DOHH2 (cell line): ENCODE measurements around the gene COL23A1.

Source experiments
- H3F3A ChIP-seq: fragments of 200-600 bp; sonication (generic), shearing (Covaris generic); 2 replicates; pipeline ENCODE4 v1.6.0; 2016; ENCODE audit warnings: antibody characterized with exemption, mild to moderate bottlenecking; ENCODE audit not compliant: control insufficient read depth, insufficient read depth
- H3K27ac ChIP-seq: fragments of 200-600 bp; sonication (generic); 2 replicates; pipeline ENCODE4 v1.5.1; 2014; ENCODE audit warnings: low read depth, mild to moderate bottlenecking, low read length, moderate library complexity
- H3K27me3 ChIP-seq: fragments of 200-600 bp; sonication (generic); 2 replicates; pipeline ENCODE4 v1.6.1; 2014; ENCODE audit warnings: mild to moderate bottlenecking, low read length, mixed read lengths; ENCODE audit not compliant: control insufficient read depth
- H3K36me3 ChIP-seq: fragments of 200-600 bp; sonication (generic); 2 replicates; pipeline ENCODE4 v1.6.1; 2014; ENCODE audit warnings: mild to moderate bottlenecking, low read length, moderate library complexity, mixed read lengths; ENCODE audit not compliant: control insufficient read depth
- H3K4me1 ChIP-seq: fragments of 200-600 bp; sonication (generic); 2 replicates; pipeline ENCODE4 v1.6.1; 2014; ENCODE audit warnings: mild to moderate bottlenecking, low read length, mixed read lengths; ENCODE audit not compliant: control insufficient read depth
- H3K4me2 ChIP-seq: fragments of 200-600 bp; sonication (generic); 2 replicates; pipeline ENCODE4 v1.6.0; 2014; ENCODE audit warnings: mild to moderate bottlenecking, low read length, moderate library complexity
- H3K4me3 ChIP-seq: fragments of 200-600 bp; sonication (generic); 2 replicates; pipeline ENCODE4 v1.5.1; 2014; ENCODE audit warnings: mild to moderate bottlenecking, low read length, mixed read lengths
- H3K79me2 ChIP-seq: fragments of 200-600 bp; sonication (generic); 2 replicates; pipeline ENCODE4 v1.6.1; 2014; ENCODE audit warnings: mild to moderate bottlenecking, low read length, mixed read lengths; ENCODE audit not compliant: control insufficient read depth
- H3K9me2 ChIP-seq: fragments of 200-600 bp; sonication (generic); replicated peaks from 2 replicates; pipeline ENCODE4 v1.6.1; 2014; ENCODE audit warnings: mild to moderate bottlenecking, low read length, mixed read lengths; ENCODE audit not compliant: control insufficient read depth
- H3K9me3 ChIP-seq: fragments of 200-600 bp; sonication (generic); 2 replicates; pipeline ENCODE4 v1.6.1; 2014; ENCODE audit warnings: antibody characterized with exemption, low read length, mixed read lengths; ENCODE audit not compliant: control insufficient read depth, insufficient read depth
- H4K20me1 ChIP-seq: fragments of 200-600 bp; sonication (generic); 2 replicates; pipeline ENCODE4 v1.6.0; 2014; ENCODE audit warnings: low read depth, mild to moderate bottlenecking, antibody characterized with exemption, low read length, moderate library complexity; ENCODE audit not compliant: control insufficient read depth, insufficient read depth
- CTCF ChIP-seq: fragments of 200-600 bp; sonication (generic); IDR thresholded peaks from one replicate; pipeline ENCODE4 v1.5.1; 2014; ENCODE audit warnings: antibody characterized with exemption, mild to moderate bottlenecking, low read depth, low read length; ENCODE audit not compliant: poor library complexity, severe bottlenecking
- EZH2phosphoT487 ChIP-seq: fragments of 200-600 bp; sonication (generic); IDR thresholded peaks from 2 replicates; pipeline ENCODE4 v1.6.1; 2017; ENCODE audit warnings: borderline replicate concordance, mild to moderate bottlenecking, antibody characterized with exemption, low read length, moderate library complexity, mixed read lengths

COL23A1 gene

DNA sequence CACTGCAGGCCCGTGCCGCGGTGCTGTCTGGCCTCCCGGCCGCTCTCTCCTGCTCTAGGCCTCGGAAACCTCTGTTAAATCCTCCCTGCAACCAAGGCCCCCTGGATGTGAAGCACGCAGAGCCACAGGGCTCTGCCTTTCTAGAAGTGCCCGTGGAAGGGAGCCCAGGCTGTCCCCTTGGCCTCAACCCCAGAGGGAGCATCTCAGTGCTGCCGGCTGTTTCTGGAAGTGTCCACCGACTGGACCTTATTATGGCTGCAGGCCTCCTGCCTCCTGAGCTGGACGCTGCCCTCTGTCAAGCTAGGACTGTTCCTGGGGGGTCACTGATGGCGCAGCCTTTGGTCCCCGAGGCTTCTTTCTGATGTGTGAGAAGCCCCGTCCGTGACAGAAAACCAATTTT, 317.2 kb downstream of the COL23A1 start:
- no peak overlapping the region for H3K4me3 ChIP-seq
- no peaks in the 10 kb centered on the region for H4K20me1 ChIP-seq
- no peaks in the 10 kb centered on the region for H3K36me3 ChIP-seq
- no peak overlapping the region for H3K4me2 ChIP-seq
- H3K9me3 ChIP-seq: no peaks in the 10 kb centered on the region
- H3K27me3 ChIP-seq: no peaks in the 10 kb centered on the region
- no peaks in the 10 kb centered on the region for H3K79me2 ChIP-seq
- H3K27ac ChIP-seq: no peak overlapping the region
- no peaks in the 10 kb centered on the region for H3F3A ChIP-seq
- no peaks in the 10 kb centered on the region for H3K9me2 ChIP-seq
- no peak for TF ChIP-seq CTCF
- TF ChIP-seq EZH2phosphoT487: no peak
- H3K4me1 ChIP-seq: peaks cover 11% of the 10 kb centered on the region

- H3K27ac ChIP-seq: no peak overlapping the region
- no peaks in the 10 kb centered on the region for H3K27me3 ChIP-seq
- no peaks in the 10 kb centered on the region for H4K20me1 ChIP-seq
- TF ChIP-seq CTCF (no peak), EZH2phosphoT487 (no peak)
- no peak overlapping the region for H3K4me2 ChIP-seq
- peaks cover 11% of the 10 kb centered on the region for H3K4me1 ChIP-seq
- H3F3A ChIP-seq: no peaks in the 10 kb centered on the region
- no peaks in the 10 kb centered on the region for H3K79me2 ChIP-seq
- no peak overlapping the region for H3K4me3 ChIP-seq
- no peaks in the 10 kb centered on the region for H3K36me3 ChIP-seq
- H3K9me2 ChIP-seq: no peaks in the 10 kb centered on the region
- no peaks in the 10 kb centered on the region for H3K9me3 ChIP-seq
Observed at GRCh38 chr5:178272591-178272990, 317.6 kb downstream of the COL23A1 start.

- Histone ChIP-seq H4K20me1 (no peaks in the 10 kb centered on the region), H3K9me3 (no peaks in the 10 kb centered on the region), H3K4me1 (peaks cover 11% of the 10 kb centered on the region), H3K27ac (no peak overlapping the region), H3K79me2 (no peaks in the 10 kb centered on the region), H3K4me3 (no peak overlapping the region), H3K4me2 (no peak overlapping the region), H3K27me3 (no peaks in the 10 kb centered on the region), H3F3A (no peaks in the 10 kb centered on the region), H3K36me3 (no peaks in the 10 kb centered on the region), H3K9me2 (no peaks in the 10 kb centered on the region)
- no peak for TF ChIP-seq EZH2phosphoT487
- TF ChIP-seq CTCF: no peak
Observed at GRCh38 chr5:178271726-178272479, 318.3 kb downstream of the COL23A1 start.
